Muscle layer of colon (tissue), 2 donors: Measurements from ENCODE around the gene NUDCD3.

ENCODE experiments used
- H3K27ac ChIP-seq: one replicate; pipeline ENCODE4 v1.7.0; 2013; ENCODE audit warnings: low read depth, mild to moderate bottlenecking, low read length, moderate library complexity
- H3K27me3 ChIP-seq, 2 donors: one replicate each; pipeline ENCODE4 v1.7.0; 2013; ENCODE audit warnings: low read length in 2 of 2, mild to moderate bottlenecking in 2 of 2; ENCODE audit not compliant: insufficient read depth in 2 of 2, control insufficient read depth in 1 of 2
- H3K36me3 ChIP-seq: one replicate; pipeline ENCODE4 v1.7.0; 2013; ENCODE audit warnings: mild to moderate bottlenecking, low read length; ENCODE audit not compliant: insufficient read depth
- H3K4me1 ChIP-seq: one replicate; pipeline ENCODE4 v1.7.0; 2013; ENCODE audit warnings: mild to moderate bottlenecking, low read length; ENCODE audit not compliant: insufficient read depth
- H3K4me3 ChIP-seq, 2 donors: one replicate each; pipeline ENCODE4 v1.7.0; 2013; ENCODE audit warnings: low read length in 2 of 2, low read depth in 1 of 2, mild to moderate bottlenecking in 1 of 2, moderate library complexity in 1 of 2
- H3K9ac ChIP-seq: one replicate; pipeline ENCODE4 v1.7.0; 2013; ENCODE audit warnings: low read length
- H3K9me3 ChIP-seq: one replicate; pipeline ENCODE4 v1.7.0; 2013; ENCODE audit warnings: mild to moderate bottlenecking, low read length
- donor health status: abdominal sarcoma.
- donor health status: Adenocarcinoma of cecum.

NUDCD3 gene

GRCh38 chr7:44531421-44532380 lies 41.2 kb upstream of the NUDCD3 start:
- no peaks in the 10 kb centered on the region for H3K4me1 ChIP-seq
- no peak overlapping the region for H3K9ac ChIP-seq
- no peaks in the 10 kb centered on the region for H3K27me3 ChIP-seq
- H3K4me3 ChIP-seq = no peak overlapping the region
- peaks cover 5% of the 10 kb centered on the region for H3K9me3 ChIP-seq
- H3K36me3 ChIP-seq = no peaks in the 10 kb centered on the region
- no peak overlapping the region for H3K27ac ChIP-seq

- Histone ChIP-seq H3K27ac (no peak overlapping the region), H3K9ac (no peak overlapping the region), H3K36me3 (no peaks in the 10 kb centered on the region)
Measured at GRCh38 chr7:44530990-44531389, 40.5 kb upstream of the NUDCD3 start.

GRCh38 chr7:44524811-44525388 lies 34.4 kb upstream of the NUDCD3 start:
- Histone ChIP-seq H3K4me3 (no peak overlapping the region), H3K9ac (no peak overlapping the region), H3K9me3 (peaks cover 5% of the 10 kb centered on the region), H3K27ac (no peak overlapping the region), H3K27me3 (no peaks in the 10 kb centered on the region), H3K4me1 (no peaks in the 10 kb centered on the region), H3K36me3 (no peaks in the 10 kb centered on the region)

More at GRCh38 chr7:44530990-44531389, 40.5 kb upstream of the NUDCD3 start:
- no peaks in the 10 kb centered on the region for H3K27me3 ChIP-seq
- no peak overlapping the region for H3K4me3 ChIP-seq
- H3K9me3 ChIP-seq = peaks cover 5% of the 10 kb centered on the region
- no peaks in the 10 kb centered on the region for H3K4me1 ChIP-seq

GRCh38 chr7:44522315-44522714 lies 31.9 kb upstream of the NUDCD3 start:
- H3K9ac ChIP-seq = no peak overlapping the region
- no peaks in the 10 kb centered on the region for H3K4me1 ChIP-seq
- H3K4me3 ChIP-seq = no peak overlapping the region
- H3K36me3 ChIP-seq = no peaks in the 10 kb centered on the region
- H3K9me3 ChIP-seq = no peaks in the 10 kb centered on the region
- no peak overlapping the region for H3K27ac ChIP-seq
- H3K27me3 ChIP-seq = no peaks in the 10 kb centered on the region

- H3K27ac ChIP-seq = no peak overlapping the region
- H3K4me1 ChIP-seq = no peaks in the 10 kb centered on the region
- no peak overlapping the region for H3K4me3 ChIP-seq
- no peaks in the 10 kb centered on the region for H3K36me3 ChIP-seq
- H3K9me3 ChIP-seq = no peaks in the 10 kb centered on the region
- H3K9ac ChIP-seq = no peak overlapping the region
- no peaks in the 10 kb centered on the region for H3K27me3 ChIP-seq
Measured at GRCh38 chr7:44521347-44522095, 31.1 kb upstream of the NUDCD3 start.

GRCh38 chr7:44520574-44520973 lies 30.1 kb upstream of the NUDCD3 start:
- Histone ChIP-seq H3K4me3 (no peak overlapping the region), H3K36me3 (no peaks in the 10 kb centered on the region), H3K9me3 (no peaks in the 10 kb centered on the region), H3K27me3 (no peaks in the 10 kb centered on the region), H3K27ac (no peak overlapping the region), H3K4me1 (no peaks in the 10 kb centered on the region), H3K9ac (no peak overlapping the region)

GRCh38 chr7:44519546-44519945 lies 29.1 kb upstream of the NUDCD3 start:
- Histone ChIP-seq H3K27me3 (no peaks in the 10 kb centered on the region), H3K36me3 (no peaks in the 10 kb centered on the region)

GRCh38 chr7:44518761-44519160 lies 28.3 kb upstream of the NUDCD3 start:
- H3K9me3 ChIP-seq = no peaks in the 10 kb centered on the region
- no peak overlapping the region for H3K27ac ChIP-seq
- no peaks in the 10 kb centered on the region for H3K27me3 ChIP-seq

More at GRCh38 chr7:44519546-44519945, 29.1 kb upstream of the NUDCD3 start:
- Histone ChIP-seq H3K4me3 (no peak overlapping the region), H3K27ac (no peak overlapping the region), H3K9ac (no peak overlapping the region), H3K9me3 (no peaks in the 10 kb centered on the region), H3K4me1 (no peaks in the 10 kb centered on the region)

GRCh38 chr7:44517175-44517574 lies 26.7 kb upstream of the NUDCD3 start:
- Histone ChIP-seq H3K27ac (no peak overlapping the region), H3K27me3 (no peaks in the 10 kb centered on the region), H3K9me3 (no peaks in the 10 kb centered on the region), H3K4me3 (no peak overlapping the region), H3K4me1 (no peaks in the 10 kb centered on the region), H3K36me3 (no peaks in the 10 kb centered on the region), H3K9ac (no peak overlapping the region)

More at GRCh38 chr7:44518761-44519160, 28.3 kb upstream of the NUDCD3 start:
- Histone ChIP-seq H3K4me1 (no peaks in the 10 kb centered on the region), H3K4me3 (no peak overlapping the region), H3K9ac (no peak overlapping the region), H3K36me3 (no peaks in the 10 kb centered on the region)

- Histone ChIP-seq H3K4me3 (no peak overlapping the region), H3K27me3 (no peaks in the 10 kb centered on the region), H3K4me1 (no peaks in the 10 kb centered on the region), H3K27ac (no peak overlapping the region), H3K36me3 (no peaks in the 10 kb centered on the region), H3K9me3 (no peaks in the 10 kb centered on the region), H3K9ac (no peak overlapping the region)
Measured at GRCh38 chr7:44515590-44516268, 25.3 kb upstream of the NUDCD3 start.

GRCh38 chr7:44512736-44513135 lies 22.3 kb upstream of the NUDCD3 start:
- no peaks in the 10 kb centered on the region for H3K36me3 ChIP-seq
- H3K9me3 ChIP-seq = no peaks in the 10 kb centered on the region
- H3K4me3 ChIP-seq = no peak overlapping the region

More at GRCh38 chr7:44512736-44513135, 22.3 kb upstream of the NUDCD3 start:
- H3K9ac ChIP-seq = no peak overlapping the region
- no peaks in the 10 kb centered on the region for H3K27me3 ChIP-seq
- no peak overlapping the region for H3K27ac ChIP-seq
- no peaks in the 10 kb centered on the region for H3K4me1 ChIP-seq
